T47D (cell line): ENCODE measurements around the gene CCDC50.

Source experiments
- DNase-seq, 2 experiments: peaks; one replicate each; pipeline versions ENCODE4 v3.0.0 to v3.0.0-alpha.2; 2011 to 2012; ENCODE audit warnings: low read depth in 1 of 2, low spot score in 1 of 2
- JUND ChIP-seq: IDR thresholded peaks from 2 replicates; pipeline ENCODE4 v1.6.1; 2012; ENCODE audit warnings: low read depth
- in situ Hi-C: cut with HindIII; loops from 2 replicates; pipeline ENCODE4 v1.10.0; 2016; ENCODE audit warnings: low sequenced_read_pairs, low pct_unique_long_range_greater_than_20kb

The CCDC50 gene

DNA sequence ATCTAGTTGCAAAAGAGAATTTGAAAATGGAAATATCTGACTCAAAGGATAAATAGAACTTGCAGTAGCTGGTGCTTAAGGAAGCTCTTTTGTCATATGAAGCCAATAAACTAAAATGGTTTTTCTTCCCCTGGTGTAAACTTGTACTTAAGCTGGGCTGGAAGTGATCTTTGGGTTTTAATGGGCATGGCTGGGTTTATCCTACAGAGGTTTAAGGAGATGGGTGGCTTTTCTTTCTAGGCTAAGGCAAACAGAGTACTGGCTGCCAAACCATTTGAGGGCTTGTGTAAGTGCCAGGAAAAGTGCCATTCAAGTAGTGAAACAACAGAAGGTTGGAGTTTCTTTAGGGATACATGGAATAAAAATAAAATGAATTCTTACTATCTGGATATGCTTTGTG is 13.2 kb downstream of the CCDC50 start:
- DNase-seq = no peak
- in situ Hi-C loops = no loop called here
- no peak for TF ChIP-seq JUND

DNA sequence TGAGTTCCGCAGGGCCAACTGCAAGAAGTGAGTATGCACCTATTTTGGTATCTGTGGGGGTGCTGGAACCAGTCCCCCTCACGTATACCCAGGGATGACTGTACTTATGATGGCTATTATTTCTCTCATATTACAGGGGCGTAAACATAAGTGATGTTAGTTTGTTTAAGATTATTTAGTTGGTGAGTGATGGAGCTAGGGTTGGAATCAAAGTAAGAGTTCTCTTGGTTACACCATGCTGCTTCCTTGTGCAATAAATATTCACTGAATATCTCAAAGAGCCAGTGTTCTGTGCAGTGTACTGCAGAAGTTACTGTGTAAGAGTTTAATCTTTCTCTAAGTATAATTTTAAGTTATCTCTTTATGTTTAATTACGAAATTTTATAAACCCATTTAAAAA is 13.9 kb downstream of the CCDC50 start:
- no peak for TF ChIP-seq JUND
- in situ Hi-C loops = no loop called here
- no peak for DNase-seq

DNA sequence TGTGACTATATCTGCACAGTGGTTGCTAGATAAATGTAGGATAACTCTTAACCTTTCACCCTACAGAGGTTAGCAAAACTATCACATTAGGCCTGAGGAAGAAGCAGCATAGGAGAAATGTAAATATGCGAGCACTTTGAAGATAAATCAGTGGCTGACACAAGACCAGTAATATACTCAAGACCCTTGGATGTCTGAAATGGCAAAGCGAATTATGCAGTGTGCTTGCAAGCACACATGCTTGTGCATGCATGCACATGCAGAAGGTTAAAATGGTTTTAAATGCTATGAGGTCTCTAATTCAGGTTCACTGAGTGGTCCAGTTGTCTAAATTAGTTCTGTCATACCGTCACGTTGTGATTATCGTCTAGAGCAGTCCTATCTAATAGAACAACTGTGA is 14.7 kb downstream of the CCDC50 start:
- in situ Hi-C loops = no loop called here

DNA sequence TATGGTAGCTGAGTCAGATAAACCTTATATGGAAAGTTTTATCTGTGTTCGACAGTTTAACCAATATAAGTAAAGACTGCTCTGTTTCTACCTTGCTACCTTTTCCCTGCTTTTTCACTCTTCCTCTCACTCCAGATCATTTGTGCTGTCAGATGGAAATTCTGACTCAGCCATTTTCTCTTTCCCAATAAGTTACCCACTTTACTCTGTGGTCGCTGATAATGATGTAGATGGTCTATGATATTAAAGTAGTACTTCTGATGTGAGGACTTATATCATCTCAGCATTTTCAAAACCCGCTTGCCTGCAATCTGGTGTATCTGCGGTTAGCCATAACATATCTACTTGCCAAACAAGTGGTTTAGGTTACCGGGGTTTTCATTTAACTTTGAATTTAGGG is 16.1 kb downstream of the CCDC50 start:
- in situ Hi-C loops = no loop called here
- TF ChIP-seq JUND = no peak

More for the DNA sequence above, 14.7 kb downstream of the CCDC50 start:
- DNase-seq = no peak
- TF ChIP-seq JUND = no peak

DNA sequence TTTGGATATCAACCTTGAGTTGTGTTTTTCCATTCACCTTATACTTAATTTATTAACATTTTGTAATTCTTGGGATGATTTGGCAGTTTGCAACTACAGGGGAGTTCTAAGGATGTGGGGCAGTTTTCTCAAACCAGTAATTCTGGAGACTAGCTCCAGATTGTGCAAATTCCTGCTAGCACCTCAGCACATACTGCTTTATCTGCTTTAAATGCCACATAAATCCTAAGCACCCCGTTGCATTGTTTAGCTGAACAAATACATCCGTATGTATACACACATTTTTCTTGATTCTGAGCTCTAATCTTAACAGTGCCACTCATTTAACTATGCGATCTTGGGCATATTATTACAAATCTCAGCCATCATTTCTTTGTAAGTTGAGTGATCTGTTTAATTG is 18.0 kb downstream of the CCDC50 start:
- in situ Hi-C loops = no loop called here
- TF ChIP-seq JUND = no peak
- DNase-seq = no peak

More for the DNA sequence above, 16.1 kb downstream of the CCDC50 start:
- no peak for DNase-seq

DNA sequence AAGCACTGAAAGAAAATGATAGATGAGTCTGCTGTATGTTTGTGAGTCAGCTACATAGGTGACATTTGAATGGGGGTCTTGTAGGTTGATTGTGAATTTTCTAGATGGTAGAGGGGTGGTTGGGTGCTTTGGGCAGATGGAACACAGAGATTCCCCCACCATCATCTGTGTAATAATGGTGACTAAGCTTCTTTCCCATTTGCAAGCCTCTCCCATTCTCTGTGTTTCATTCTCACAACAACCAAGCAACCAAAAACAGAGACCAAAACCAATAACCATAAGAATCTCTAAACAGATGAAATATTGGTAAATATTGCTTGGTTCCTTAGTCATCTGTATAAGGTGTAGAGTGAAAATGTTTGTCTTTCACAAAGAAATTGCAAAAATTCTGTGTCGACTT is 18.9 kb downstream of the CCDC50 start:
- DNase-seq = no peak
- in situ Hi-C loops = no loop called here
- no peak for TF ChIP-seq JUND

DNA sequence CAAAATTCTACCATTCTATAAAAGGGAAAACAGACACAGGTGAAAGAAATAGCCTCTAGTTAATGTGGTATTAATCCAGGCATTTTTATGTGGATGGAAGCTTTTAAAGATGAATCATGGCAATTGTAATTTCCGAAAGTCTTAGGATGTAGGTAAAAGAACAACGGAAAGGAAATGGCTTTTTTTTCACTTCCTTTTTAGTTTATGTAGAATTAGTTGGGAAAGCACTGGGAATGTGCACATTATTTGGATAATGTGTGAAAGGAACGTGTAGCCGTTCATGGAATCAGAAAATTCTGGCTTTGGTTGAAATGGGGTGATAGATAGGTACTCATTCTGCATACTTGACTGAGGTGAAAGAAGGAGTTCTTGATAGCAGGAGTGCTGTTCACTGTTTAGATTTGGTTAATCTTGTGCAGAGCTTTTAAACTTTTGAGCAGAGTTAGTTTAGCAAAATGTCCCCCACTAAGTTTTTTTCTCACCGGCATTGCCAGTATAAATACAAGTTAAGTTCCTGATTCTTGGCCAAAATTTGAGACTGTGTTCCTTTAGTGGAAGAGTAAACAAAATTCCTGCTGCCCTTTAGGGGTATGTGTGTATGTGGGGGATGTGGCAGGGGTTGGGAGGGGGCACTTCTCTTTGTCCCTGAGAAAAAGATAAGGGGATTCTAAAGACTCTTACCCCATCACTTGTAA is 21.3 kb downstream of the CCDC50 start:
- no peak for DNase-seq
- in situ Hi-C loops = no loop called here
- TF ChIP-seq JUND = no peak

DNA sequence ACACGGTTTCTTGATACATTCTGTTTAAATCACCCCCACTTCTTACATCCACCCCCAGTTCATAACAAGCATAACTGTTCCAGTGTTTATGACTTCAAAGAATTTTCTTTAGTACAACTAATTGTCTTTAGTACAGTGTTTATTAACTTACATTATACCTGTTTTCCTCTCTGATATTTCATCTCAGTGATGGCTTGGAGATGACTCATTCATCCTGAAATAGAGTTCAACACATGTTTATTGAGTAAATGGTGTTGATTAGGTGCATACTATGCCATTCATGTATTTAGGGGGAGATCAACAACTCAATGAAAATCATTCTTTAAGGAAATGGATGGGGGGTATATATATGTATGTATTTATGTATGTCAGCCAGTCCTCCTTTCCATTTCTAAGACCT is 22.8 kb downstream of the CCDC50 start:
- no peak for DNase-seq
- TF ChIP-seq JUND = no peak
- in situ Hi-C loops = no loop called here

DNA sequence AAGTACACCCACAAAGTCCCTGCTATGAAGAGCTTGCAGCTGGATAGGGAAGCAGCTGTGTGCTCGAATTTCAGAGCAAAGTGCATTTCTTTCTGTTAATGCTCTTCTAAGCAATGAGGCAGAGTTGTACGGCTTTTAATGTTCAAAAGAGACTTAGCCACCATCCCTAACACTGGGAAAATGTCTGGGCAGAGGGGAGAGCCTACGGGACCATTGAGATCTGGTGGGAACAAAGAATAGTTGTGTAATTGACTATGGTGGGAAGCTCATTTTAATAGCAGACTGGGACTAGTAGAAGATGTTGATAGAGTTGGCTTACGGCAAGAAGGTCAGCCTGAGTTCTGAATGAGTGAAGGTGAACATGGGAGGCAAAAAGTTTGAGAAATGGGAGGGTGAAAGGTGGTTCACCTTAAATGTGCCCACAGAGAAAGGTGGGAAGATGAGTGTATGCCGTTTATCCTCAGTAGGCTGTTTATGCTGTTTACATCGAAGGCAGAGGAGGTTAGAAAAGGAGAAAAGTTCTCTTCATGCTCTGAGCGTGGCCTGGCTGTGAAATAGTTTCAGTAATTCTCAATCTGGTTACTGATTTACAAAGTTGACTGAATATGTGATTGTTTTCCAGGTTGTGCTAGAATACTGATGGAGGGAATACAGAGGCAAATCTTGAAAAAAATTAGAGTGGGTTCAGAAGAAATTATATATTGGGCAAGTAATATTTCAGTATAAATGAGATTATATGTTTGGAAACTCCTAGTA is 24.0 kb downstream of the CCDC50 start:
- TF ChIP-seq JUND = no peak
- no peak for DNase-seq
- in situ Hi-C loops = no loop called here

DNA sequence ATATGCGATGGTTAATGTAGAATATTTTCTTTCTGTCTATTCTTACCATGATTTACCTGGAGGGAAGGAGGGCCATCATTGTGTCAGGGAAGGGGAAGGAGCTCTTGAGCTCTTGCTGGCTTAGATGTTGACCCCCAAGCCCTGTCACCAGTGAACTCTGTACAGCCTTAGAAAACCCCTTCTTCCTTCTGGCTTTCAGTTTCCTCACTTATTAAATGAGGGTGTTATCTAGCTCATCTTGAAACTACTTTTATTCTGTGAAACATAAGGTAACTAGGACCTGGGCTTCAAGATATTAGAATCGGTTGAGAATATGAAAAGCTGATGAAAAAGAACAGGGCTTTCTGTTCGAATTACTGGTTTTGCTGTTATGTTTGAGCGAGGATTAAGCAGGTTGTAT is 26.2 kb downstream of the CCDC50 start:
- TF ChIP-seq JUND = no peak
- no peak for DNase-seq
- in situ Hi-C loops = no loop called here

DNA sequence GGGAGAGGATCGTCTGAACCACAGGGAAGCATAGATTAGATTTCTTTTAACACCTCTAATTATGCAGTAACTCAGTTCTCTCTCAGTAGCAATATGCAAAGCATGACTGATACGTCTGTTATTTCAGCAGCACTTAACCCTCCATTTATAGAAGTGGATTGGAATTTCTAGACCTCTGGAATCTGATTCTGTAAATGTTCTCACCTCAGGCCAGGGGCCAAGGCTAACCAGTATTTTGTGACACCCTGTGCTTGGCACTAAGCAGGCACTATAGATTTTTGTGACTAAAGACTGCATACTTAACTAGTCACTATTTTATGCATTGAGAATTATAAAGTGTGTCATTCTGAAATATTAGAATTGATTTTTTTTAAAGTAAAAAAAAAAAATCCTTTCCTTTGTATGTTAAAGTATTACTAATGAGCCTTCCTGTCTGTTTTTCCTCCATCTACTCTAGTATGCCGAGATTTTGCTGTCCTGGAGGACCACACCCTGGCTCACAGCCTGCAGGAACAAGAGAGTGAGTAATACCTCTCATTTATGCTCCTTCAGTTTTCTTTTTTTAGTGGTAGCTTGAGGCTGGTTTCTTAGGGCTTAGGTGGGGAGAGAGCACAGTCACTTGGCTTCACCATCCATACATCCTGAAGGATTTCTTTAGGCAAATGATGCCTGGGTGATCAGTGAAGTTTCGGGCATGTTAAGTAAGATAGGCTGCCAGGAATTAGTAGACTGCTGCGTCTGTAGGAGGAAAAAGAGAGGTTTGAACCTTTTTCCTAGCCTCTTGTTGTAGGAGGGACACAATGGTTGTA is 27.6 kb downstream of the CCDC50 start:
- DNase-seq = no peak
- TF ChIP-seq JUND = no peak
- in situ Hi-C loops = no loop called here

DNA sequence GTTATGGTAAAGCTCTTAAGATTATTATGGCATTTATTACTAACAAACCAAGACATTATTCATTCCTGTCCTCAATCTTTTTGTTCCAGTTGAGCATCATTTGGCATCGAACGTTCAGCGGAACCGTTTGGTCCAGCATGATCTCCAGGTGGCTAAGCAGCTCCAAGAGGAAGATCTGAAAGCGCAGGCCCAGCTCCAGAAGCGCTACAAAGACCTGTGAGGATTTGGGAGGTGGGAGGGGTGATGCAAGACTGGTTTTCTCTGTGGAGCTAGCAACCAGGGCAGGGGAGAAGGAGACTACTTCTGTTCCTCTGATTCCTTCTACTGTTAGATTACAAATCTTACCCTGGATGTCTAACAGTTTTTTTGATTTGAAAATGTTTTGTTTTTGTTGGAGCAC is 28.7 kb downstream of the CCDC50 start:
- DNase-seq = no peak
- no peak for TF ChIP-seq JUND
- in situ Hi-C loops = no loop called here

DNA sequence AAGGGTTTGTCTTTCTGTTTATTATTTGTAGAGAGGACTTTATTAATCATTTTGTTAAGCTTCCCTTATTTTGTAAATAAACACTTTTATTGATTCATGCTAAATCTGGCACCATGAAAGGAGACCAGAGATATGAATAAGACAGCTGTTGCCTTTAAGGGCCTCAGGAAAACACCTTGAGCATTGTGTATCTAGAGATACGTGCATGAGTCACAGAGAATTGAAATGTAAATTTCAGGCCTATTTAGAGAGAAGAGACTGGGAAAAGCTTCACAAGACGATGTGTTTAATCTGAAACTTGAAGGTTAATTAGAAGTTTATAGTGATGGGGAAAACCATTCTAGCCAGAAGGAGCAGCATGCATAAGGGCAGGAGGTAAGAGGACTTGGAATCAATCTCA is 29.7 kb downstream of the CCDC50 start:
- TF ChIP-seq JUND = no peak
- DNase-seq = no peak
- in situ Hi-C loops = no loop called here
